ENCODE results near the gene MRPL17.

- TF ChIP-seq CTCF (conservative IDR thresholded peaks at IDR 0.05; ENCODE audit: low read depth, low read length) (no peak), EZH2 (IDR thresholded peaks at IDR 0.05; ENCODE audit: borderline replicate concordance, low read depth, low read length, poor library complexity, severe bottlenecking) (no peak)
Observed at GRCh38 chr11:6654281-6655019, 28.7 kb downstream of the MRPL17 start.

Data from A673 (cell line).